Measurements from ENCODE around the gene GRM7.

DNA sequence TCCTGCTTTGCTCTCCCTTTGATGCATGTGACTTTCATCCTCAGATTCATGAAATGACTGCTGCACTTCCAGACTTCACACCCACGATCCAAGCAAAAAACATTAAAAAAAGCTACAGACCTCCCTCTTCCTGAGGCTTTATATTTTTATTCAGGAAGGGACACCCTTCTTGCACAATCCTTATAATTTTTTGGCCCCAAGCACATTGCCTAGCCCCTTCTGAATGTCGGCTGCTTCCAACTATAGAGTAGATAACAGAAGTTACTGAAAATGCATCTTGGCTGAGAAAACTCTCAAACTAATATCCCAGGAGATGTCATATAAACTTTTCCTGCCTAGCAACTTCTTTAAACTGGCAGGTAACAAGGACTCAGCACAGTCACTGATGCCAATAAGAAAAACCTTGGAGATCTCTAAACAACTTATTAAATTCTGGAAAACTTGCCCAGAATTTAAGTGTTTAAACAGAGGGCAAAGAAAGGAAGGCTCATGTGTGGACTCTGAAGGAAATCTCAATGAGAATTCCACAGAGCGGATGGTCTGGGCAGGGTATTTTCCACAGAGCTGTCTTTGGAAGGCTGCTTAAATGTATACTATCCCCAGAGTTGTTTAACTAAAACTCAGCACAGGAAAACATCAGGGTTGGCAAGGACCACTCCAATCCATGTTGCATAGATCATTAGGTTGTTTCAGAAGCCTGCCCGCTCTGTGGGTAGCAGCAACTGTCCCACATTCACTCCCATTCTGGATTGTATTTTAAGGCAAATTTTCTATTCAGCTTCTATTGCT, 893.9 kb downstream of the GRM7 start:
- TF ChIP-seq, protein P1, sequence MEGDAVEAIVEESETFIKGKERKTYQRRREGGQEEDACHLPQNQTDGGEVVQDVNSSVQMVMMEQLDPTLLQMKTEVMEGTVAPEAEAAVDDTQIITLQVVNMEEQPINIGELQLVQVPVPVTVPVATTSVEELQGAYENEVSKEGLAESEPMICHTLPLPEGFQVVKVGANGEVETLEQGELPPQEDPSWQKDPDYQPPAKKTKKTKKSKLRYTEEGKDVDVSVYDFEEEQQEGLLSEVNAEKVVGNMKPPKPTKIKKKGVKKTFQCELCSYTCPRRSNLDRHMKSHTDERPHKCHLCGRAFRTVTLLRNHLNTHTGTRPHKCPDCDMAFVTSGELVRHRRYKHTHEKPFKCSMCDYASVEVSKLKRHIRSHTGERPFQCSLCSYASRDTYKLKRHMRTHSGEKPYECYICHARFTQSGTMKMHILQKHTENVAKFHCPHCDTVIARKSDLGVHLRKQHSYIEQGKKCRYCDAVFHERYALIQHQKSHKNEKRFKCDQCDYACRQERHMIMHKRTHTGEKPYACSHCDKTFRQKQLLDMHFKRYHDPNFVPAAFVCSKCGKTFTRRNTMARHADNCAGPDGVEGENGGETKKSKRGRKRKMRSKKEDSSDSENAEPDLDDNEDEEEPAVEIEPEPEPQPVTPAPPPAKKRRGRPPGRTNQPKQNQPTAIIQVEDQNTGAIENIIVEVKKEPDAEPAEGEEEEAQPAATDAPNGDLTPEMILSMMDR (conservative IDR thresholded peaks at IDR 0.05; ENCODE audit: low read length): no peak
- TF ChIP-seq EZH2phosphoT487 (IDR thresholded peaks at IDR 0.05; ENCODE audit: borderline replicate concordance, low read depth, low read length): no peak
